Smooth muscle cell (in vitro differentiated cells): ENCODE measurements around the gene TFAP2A. TPM values are rescaled to one million over a fixed set of nuclear protein-coding genes. Genes with fewer than 3 reads are reported as not detected.
A peak's percentile ranks its signal among the peaks of the same experiment; 100 is the strongest.

Experiments used
- DNase-seq: peaks from one replicate; lab custom pipeline; 2025; ENCODE audit not compliant: unreplicated experiment; lab: John Stamatoyannopoulos, UW
- H2AFZ ChIP-seq: fragments of 200-600 bp; sonication (generic); 2 replicates; pipeline ENCODE4 v1.6.0; 2016; ENCODE audit warnings: antibody characterized with exemption, low read depth, mild to moderate bottlenecking
- H3F3A ChIP-seq: fragments of 200-600 bp; sonication (generic); 2 replicates; pipeline ENCODE4 v1.6.0; 2017; ENCODE audit warnings: antibody characterized with exemption, low read depth
- H3K27ac ChIP-seq: fragments of 200-600 bp; sonication (generic); 2 replicates; pipeline ENCODE4 v1.5.1; 2016; ENCODE audit warnings: low read depth, mild to moderate bottlenecking
- H3K27me3 ChIP-seq: fragments of 200-600 bp; sonication (generic); 2 replicates; pipeline ENCODE4 v1.6.1; 2016; ENCODE audit warnings: low read depth, mild to moderate bottlenecking
- H3K36me3 ChIP-seq: fragments of 200-600 bp; sonication (generic); 2 replicates; pipeline ENCODE4 v1.5.1; 2016; ENCODE audit warnings: low read depth
- H3K4me1 ChIP-seq: fragments of 200-600 bp; sonication (generic); 2 replicates; pipeline ENCODE4 v1.5.1; 2016; ENCODE audit warnings: low read depth
- H3K4me2 ChIP-seq: fragments of 200-600 bp; sonication (generic); 2 replicates; pipeline ENCODE4 v1.6.0; 2016; ENCODE audit warnings: mild to moderate bottlenecking
- H3K4me3 ChIP-seq: fragments of 200-600 bp; sonication (generic); 2 replicates; pipeline ENCODE4 v1.5.1; 2016; ENCODE audit warnings: mild to moderate bottlenecking
- H3K79me2 ChIP-seq: fragments of 200-600 bp; sonication (generic); 2 replicates; pipeline ENCODE4 v1.6.0; 2016; ENCODE audit warnings: low read depth, mild to moderate bottlenecking
- H3K9ac ChIP-seq: fragments of 200-600 bp; sonication (generic); 2 replicates; pipeline ENCODE4 v1.6.0; 2016; ENCODE audit warnings: low read depth
- H3K9me3 ChIP-seq: fragments of 200-600 bp; sonication (generic); replicated peaks from 2 replicates; pipeline ENCODE4 v1.5.1; 2016; ENCODE audit warnings: low read depth
- H4K20me1 ChIP-seq: fragments of 200-600 bp; sonication (generic); 2 replicates; pipeline ENCODE4 v1.6.0; 2016; ENCODE audit warnings: low read depth
- WGBS: methylation state at CpG from one replicate; pipeline ENCODE4 v1.1.7; 2016; ENCODE audit warnings: low lambda C conversion rate; 5-methylcytosine and 5-hydroxymethylcytosine counted together
- polyA plus RNA-seq: library from polyadenylated mRNA; unstranded; fragments of >200 nt; fragmentation: Nextera tagmentation; extraction: Ambion mirVana; gene quantifications from 2 replicates; pipeline ENCODE4 v1.2.1, GENCODE V29; 2016
- total RNA-seq: library from RNA; depleted of rRNA; stranded (reverse); fragments of >200 nt; gene quantifications from 2 replicates; pipeline ENCODE4 v1.2.3, GENCODE V29; 2014
- TF ChIP-seq, protein P1 (sequence below): fragments of 200-600 bp; sonication (generic); IDR thresholded peaks from 2 replicates; pipeline ENCODE4 v1.5.1; 2017; ENCODE audit warnings: borderline replicate concordance, mild to moderate bottlenecking, antibody characterized with exemption; ENCODE audit not compliant: insufficient read depth, poor library complexity, severe bottlenecking

TFAP2A gene
- total and polyA plus RNA-seq, 2 experiments from 2014 or later: 10.1 to 13.6 TPM

DNA sequence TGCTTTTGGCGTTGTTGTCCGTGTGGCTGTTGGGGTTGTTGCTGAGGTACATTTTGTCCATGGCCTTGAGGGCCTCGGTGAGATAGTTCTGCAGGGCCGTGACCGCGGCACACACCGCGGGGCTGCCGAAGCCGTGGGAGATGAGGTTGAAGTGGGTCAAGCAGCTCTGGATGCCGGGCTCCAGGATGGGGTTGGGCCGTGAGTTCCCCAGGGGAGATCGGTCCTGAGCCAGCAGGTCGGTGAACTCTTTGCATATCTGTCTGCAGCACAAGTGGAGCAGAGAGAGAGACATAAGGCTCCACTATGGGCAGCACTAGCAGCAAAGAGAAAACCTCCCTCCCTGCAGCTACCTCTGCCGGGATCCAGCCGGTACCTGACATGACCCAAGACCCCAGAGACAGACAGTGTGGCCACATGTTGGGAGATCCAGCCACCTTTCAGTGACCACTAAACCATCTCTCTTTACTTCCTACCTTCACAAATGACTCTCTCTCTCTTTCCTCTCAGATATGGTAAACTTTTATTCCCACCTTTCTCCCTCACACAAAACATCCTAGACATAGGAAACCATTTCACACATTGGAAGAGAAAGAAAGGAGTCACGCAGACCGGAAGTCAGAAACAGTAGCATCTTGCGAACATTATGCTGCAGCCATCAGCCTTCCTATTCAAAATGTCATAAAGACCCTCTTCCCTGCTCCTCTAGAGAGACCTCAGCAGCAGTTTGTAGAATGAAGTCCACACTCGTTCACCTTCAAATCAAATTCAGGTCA lies 16.2 kb downstream of the TFAP2A start:
- H3F3A ChIP-seq: no peaks in the 10 kb centered on the region
- H3K27ac ChIP-seq: peak overlapping the region; percentile 96
- no peaks in the 10 kb centered on the region for H3K79me2 ChIP-seq
- no peak for DNase-seq
- no peaks in the 10 kb centered on the region for H3K9me3 ChIP-seq
- H3K9ac ChIP-seq: no peak overlapping the region
- H3K4me3 ChIP-seq: no peak overlapping the region
- TF ChIP-seq, protein P1, sequence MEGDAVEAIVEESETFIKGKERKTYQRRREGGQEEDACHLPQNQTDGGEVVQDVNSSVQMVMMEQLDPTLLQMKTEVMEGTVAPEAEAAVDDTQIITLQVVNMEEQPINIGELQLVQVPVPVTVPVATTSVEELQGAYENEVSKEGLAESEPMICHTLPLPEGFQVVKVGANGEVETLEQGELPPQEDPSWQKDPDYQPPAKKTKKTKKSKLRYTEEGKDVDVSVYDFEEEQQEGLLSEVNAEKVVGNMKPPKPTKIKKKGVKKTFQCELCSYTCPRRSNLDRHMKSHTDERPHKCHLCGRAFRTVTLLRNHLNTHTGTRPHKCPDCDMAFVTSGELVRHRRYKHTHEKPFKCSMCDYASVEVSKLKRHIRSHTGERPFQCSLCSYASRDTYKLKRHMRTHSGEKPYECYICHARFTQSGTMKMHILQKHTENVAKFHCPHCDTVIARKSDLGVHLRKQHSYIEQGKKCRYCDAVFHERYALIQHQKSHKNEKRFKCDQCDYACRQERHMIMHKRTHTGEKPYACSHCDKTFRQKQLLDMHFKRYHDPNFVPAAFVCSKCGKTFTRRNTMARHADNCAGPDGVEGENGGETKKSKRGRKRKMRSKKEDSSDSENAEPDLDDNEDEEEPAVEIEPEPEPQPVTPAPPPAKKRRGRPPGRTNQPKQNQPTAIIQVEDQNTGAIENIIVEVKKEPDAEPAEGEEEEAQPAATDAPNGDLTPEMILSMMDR: no peak
- H3K4me1 ChIP-seq: peaks cover 7% of the 10 kb centered on the region
- H3K36me3 ChIP-seq: no peaks in the 10 kb centered on the region
- H3K4me2 ChIP-seq: peak overlapping the region; percentile 66
- 49% methylated on average over 20 of the region's 20 CpGs for WGBS
- peaks cover 38% of the 10 kb centered on the region for H3K27me3 ChIP-seq
- no peak overlapping the region for H2AFZ ChIP-seq
- H4K20me1 ChIP-seq: no peaks in the 10 kb centered on the region

DNA sequence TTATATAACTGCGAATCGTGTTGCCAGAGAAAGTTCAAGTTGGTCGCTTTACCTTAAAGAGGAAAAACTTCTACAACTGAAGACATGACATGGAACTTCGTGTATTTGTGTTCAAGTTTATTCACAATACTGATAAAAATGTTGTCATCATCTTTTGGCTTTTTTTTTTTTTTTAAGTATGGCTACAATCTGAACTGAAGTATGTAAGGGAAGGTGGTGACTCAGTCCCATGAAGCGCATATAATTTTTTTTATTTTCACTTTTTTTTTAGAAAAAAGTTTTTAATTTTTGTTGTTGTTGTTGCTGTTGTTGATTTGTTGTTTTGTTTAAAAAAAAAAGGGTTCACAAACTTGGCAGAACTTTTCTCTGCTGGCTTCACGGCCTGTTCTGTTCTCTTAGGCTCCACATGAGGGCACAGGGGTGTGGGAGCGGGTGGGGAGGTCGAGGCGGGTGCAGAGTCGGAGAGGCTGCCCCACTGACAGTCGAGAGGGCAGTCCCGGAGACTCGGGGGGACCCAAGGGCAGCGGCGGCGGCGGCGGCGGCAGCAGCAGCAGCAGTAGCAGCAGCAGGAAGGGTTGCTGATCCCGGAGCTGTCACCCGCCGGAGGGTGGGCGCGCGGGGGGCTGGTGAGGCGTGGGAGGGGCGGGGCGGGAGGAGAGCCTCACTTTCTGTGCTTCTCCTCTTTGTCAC lies 17.0 kb downstream of the TFAP2A start:
- no peaks in the 10 kb centered on the region for H3F3A ChIP-seq
- H3K4me1 ChIP-seq: peaks cover 7% of the 10 kb centered on the region
- H3K4me2 ChIP-seq: peak overlapping the region; percentile 66
- DNase-seq: no peak
- TF ChIP-seq, protein P1: no peak
- H4K20me1 ChIP-seq: no peaks in the 10 kb centered on the region
- H3K9ac ChIP-seq: no peak overlapping the region
- no peak overlapping the region for H3K27ac ChIP-seq
- no peak overlapping the region for H3K4me3 ChIP-seq
- no peaks in the 10 kb centered on the region for H3K9me3 ChIP-seq
- H3K79me2 ChIP-seq: no peaks in the 10 kb centered on the region
- no peaks in the 10 kb centered on the region for H3K36me3 ChIP-seq
- 48% methylated on average over 19 of the region's 28 CpGs for WGBS
- H2AFZ ChIP-seq: no peak overlapping the region
- peaks cover 45% of the 10 kb centered on the region for H3K27me3 ChIP-seq

DNA sequence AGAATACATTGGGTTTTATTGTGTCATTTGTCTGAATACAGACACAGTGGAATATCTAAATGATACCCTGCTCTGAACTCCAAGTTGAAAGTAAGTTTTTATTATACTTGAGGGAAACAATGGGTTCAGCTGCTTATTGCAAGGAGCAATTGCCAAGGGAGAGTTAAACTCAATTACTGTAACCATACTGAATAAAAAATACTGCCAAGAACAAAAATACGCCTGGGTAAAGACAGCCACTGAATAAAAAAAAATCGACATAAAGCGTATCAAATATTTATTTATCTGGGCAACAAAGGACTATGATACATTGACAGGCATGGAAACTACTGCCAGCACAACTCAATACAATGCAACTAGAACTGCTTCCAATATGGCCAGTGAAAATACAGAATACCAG lies 18.1 kb downstream of the TFAP2A start:
- H3K4me1 ChIP-seq: peaks cover 7% of the 10 kb centered on the region
- H3K27ac ChIP-seq: no peak overlapping the region
- WGBS: 75% methylated on average over 3 of the region's 3 CpGs
- H3K79me2 ChIP-seq: no peaks in the 10 kb centered on the region
- H3K4me2 ChIP-seq: no peak overlapping the region
- H3F3A ChIP-seq: no peaks in the 10 kb centered on the region
- no peaks in the 10 kb centered on the region for H4K20me1 ChIP-seq
- no peak overlapping the region for H3K9ac ChIP-seq
- peaks cover 56% of the 10 kb centered on the region for H3K27me3 ChIP-seq
- no peak overlapping the region for H3K4me3 ChIP-seq
- H3K9me3 ChIP-seq: no peaks in the 10 kb centered on the region
- no peaks in the 10 kb centered on the region for H3K36me3 ChIP-seq
- TF ChIP-seq, protein P1: no peak
- H2AFZ ChIP-seq: no peak overlapping the region
- no peak for DNase-seq
